ENCODE measurements around the gene KIF17.
A peak's percentile ranks its signal among the peaks of the same experiment; 100 is the strongest.
"Not testable (repeated sequence)": the region's sequence is repeated elsewhere in the genome, so short reads cannot be mapped to it uniquely, and the experiment has no call there.

The KIF17 gene

GRCh38 chr1:20682571-20683236 is 35.1 kb downstream of the KIF17 start:
- Mint-ChIP-seq H3K4me1 (peaks cover 14 to 16% of the 10 kb centered on the region in 2 donors), H3K36me3 (peaks cover 0 to 2% of the 10 kb centered on the region in 2 donors), H3K9me3 (peaks cover 3 to 4% of the 10 kb centered on the region in 2 donors), H3K27me3 (peaks cover 22 to 33% of the 10 kb centered on the region in 2 donors), H3K27ac (no peak overlapping the region), H3K4me3 (no peak overlapping the region)
- ATAC-seq (replicated peaks) (peak in 1 of 2 donors; percentile 28), DNase-seq (no peak)

DNA sequence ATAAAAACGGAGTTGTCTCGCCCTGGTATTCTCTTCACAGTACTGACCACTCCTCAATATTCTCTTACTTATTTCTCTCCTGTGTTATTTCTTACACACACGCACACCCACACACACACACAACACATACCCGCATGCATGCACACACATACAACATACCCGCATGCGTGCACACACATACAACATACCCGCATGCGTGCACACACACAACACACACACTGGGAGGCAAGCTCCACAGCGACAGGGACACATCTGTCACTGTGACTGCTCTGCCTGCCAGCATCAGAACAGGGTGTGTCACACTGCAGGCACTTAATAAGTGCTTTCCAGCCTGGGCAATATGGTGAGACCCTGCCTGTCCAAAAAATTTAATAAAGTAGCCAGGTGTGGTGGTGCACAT is 35.8 kb downstream of the KIF17 start:
- DNase-seq (no peak), ATAC-seq (replicated peaks) (no peak)
- H3K9me3 Mint-ChIP-seq, result peaks cover 3 to 7% of the 10 kb centered on the region in 2 donors
- H3K27me3 Mint-ChIP-seq, result peaks cover 22 to 30% of the 10 kb centered on the region in 2 donors
- H3K4me3 Mint-ChIP-seq, result no peak overlapping the region
- no peak overlapping the region for H3K27ac Mint-ChIP-seq
- peaks cover 14 to 16% of the 10 kb centered on the region in 2 donors for H3K4me1 Mint-ChIP-seq
- H3K36me3 Mint-ChIP-seq, result peaks cover 0 to 4% of the 10 kb centered on the region in 2 donors

GRCh38 chr1:20680269-20680668 is 37.5 kb downstream of the KIF17 start:
- Mint-ChIP-seq H3K4me1 (peaks cover 12 to 14% of the 10 kb centered on the region in 2 donors), H3K9me3 (peaks cover 3 to 7% of the 10 kb centered on the region in 2 donors), H3K36me3 (peaks cover 0 to 4% of the 10 kb centered on the region in 2 donors), H3K27me3 (peaks cover 16 to 19% of the 10 kb centered on the region in 2 donors), H3K27ac (no peak overlapping the region), H3K4me3 (no peak overlapping the region)
- DNase-seq (no peak), ATAC-seq (replicated peaks) (no peak)

DNA sequence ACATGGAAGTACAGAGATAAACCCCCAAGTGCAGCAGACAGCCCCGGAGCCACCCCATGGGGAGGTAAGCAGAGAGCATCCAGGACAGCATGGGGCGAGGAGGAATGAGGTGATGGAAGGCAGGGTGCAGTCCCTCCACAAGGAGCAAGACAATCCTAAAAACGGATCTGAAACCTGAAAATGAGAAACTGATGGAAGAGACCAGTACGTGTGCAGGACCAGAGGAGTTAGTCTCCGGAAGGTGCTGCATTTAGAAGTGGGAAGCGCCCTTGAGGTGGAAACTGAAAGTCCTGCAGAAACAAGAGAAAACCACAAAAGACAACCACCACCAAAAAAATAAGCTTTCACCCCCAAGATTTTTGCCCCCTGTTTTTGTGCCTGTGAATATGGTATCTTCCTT is 39.2 kb downstream of the KIF17 start:
- Mint-ChIP-seq H3K4me1 (peaks cover 11 to 14% of the 10 kb centered on the region in 2 donors), H3K4me3 (peak overlapping the region in 1 of 2 donors; percentile 7), H3K27ac (no peak overlapping the region), H3K9me3 (peaks cover 3 to 7% of the 10 kb centered on the region in 2 donors), H3K27me3 (peaks cover 8 to 9% of the 10 kb centered on the region in 2 donors), H3K36me3 (peaks cover 0 to 4% of the 10 kb centered on the region in 2 donors)
- peak; percentile 85 to 86 for ATAC-seq (replicated peaks)
- DNase-seq, result peak; percentile 27

DNA sequence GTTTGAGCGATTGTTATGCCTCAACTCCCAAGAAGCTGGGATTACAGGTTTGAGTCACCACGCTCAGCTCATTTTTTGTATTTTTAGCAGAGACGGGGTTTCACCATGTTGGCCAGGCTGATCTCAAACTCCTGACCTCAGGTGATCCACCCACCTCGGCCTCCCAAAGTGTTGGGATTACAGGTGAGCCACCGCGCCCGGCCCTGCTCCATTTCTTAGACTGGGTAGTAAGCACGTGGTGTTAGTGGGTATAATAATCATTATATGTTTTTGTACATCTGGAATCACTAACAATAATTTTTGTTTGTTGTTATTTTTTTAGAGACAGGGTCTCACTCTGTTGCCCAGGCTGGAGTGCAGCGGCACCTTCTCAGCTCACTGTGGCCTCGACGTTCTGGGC is 44.2 kb downstream of the KIF17 start:
- H3K27me3 Mint-ChIP-seq, result peaks cover 7 to 17% of the 10 kb centered on the region in 2 donors
- ATAC-seq (replicated peaks); H3K27ac Mint-ChIP-seq; H3K4me3 Mint-ChIP-seq; H3K4me1 Mint-ChIP-seq; H3K36me3 Mint-ChIP-seq; DNase-seq; H3K9me3 Mint-ChIP-seq: not testable (repeated sequence)

GRCh38 chr1:20672265-20672632 is 45.6 kb downstream of the KIF17 start:
- H3K9me3 Mint-ChIP-seq, result peaks cover 0 to 2% of the 10 kb centered on the region in 2 donors
- DNase-seq (no peak), ATAC-seq (replicated peaks) (no peak)
- H3K27ac Mint-ChIP-seq, result no peak overlapping the region
- no peaks in the 10 kb centered on the region for H3K36me3 Mint-ChIP-seq
- H3K27me3 Mint-ChIP-seq, result peaks cover 7 to 17% of the 10 kb centered on the region in 2 donors
- H3K4me1 Mint-ChIP-seq, result no peaks in the 10 kb centered on the region
- H3K4me3 Mint-ChIP-seq, result no peak overlapping the region

- Mint-ChIP-seq H3K27me3 (peaks cover 7 to 23% of the 10 kb centered on the region in 2 donors), H3K4me1 (no peaks in the 10 kb centered on the region), H3K36me3 (no peaks in the 10 kb centered on the region), H3K9me3 (peaks cover 3% of the 10 kb centered on the region in 2 donors), H3K4me3 (no peak overlapping the region), H3K27ac (no peak overlapping the region)
- ATAC-seq (replicated peaks) (no peak), DNase-seq (no peak)
These were observed 46.9 kb downstream of the KIF17 start for GRCh38 chr1:20670936-20671335.

GRCh38 chr1:20668581-20668980 is 49.2 kb downstream of the KIF17 start:
- Mint-ChIP-seq H3K4me3 (no peak overlapping the region), H3K9me3 (peaks cover 3% of the 10 kb centered on the region in 2 donors), H3K4me1 (no peaks in the 10 kb centered on the region), H3K27ac (no peak overlapping the region), H3K27me3 (peaks cover 7 to 16% of the 10 kb centered on the region in 2 donors), H3K36me3 (no peaks in the 10 kb centered on the region)
- ATAC-seq (replicated peaks) (no peak), DNase-seq (no peak)

GRCh38 chr1:20666804-20667203 is 51.0 kb downstream of the KIF17 start:
- Mint-ChIP-seq H3K4me3 (no peak overlapping the region), H3K27ac (no peak overlapping the region), H3K4me1 (peaks cover 11 to 12% of the 10 kb centered on the region in 2 donors), H3K27me3 (peaks cover 0 to 5% of the 10 kb centered on the region in 2 donors), H3K9me3 (peaks cover 3% of the 10 kb centered on the region in 2 donors), H3K36me3 (no peaks in the 10 kb centered on the region)
- DNase-seq (no peak), ATAC-seq (replicated peaks) (peak; percentile 50 to 57)

DNA sequence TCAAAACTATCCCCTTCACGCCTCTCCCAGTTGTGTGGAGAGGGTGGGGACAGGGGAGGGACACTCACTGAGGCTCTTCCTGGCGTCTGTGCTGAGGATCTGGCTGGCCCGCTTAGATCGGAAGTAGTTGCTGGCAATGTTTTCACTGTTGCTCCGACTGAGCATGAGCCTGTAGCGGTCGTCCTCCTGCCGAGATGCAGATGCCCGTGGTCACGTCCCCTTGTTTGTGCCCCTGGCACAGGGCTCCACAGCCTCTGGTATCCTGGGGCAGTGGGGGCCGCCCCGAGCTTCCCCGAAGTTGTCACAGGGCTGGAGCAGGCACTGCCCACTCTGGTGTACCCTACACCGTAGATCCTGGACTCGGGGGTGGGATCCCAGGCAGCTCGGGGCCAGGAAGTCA is 51.7 kb downstream of the KIF17 start:
- Mint-ChIP-seq H3K4me1 (peaks cover 11 to 16% of the 10 kb centered on the region in 2 donors), H3K27ac (no peak overlapping the region), H3K36me3 (peaks cover 1 to 2% of the 10 kb centered on the region in 2 donors), H3K27me3 (peaks cover 0 to 5% of the 10 kb centered on the region in 2 donors), H3K9me3 (peaks cover 3% of the 10 kb centered on the region in 2 donors), H3K4me3 (no peak overlapping the region)
- DNase-seq, result no peak
- no peak for ATAC-seq (replicated peaks)

GRCh38 chr1:20665726-20666125 is 52.1 kb downstream of the KIF17 start:
- Mint-ChIP-seq H3K9me3 (peaks cover 3% of the 10 kb centered on the region in 2 donors), H3K4me3 (no peak overlapping the region), H3K27ac (no peak overlapping the region), H3K27me3 (peaks cover 0 to 5% of the 10 kb centered on the region in 2 donors), H3K4me1 (peaks cover 11 to 20% of the 10 kb centered on the region in 2 donors), H3K36me3 (peaks cover 3 to 4% of the 10 kb centered on the region in 2 donors)
- no peak for DNase-seq
- ATAC-seq (replicated peaks), result no peak

- no peak for ATAC-seq (replicated peaks)
- Mint-ChIP-seq H3K27ac (no peak overlapping the region), H3K36me3 (peaks cover 14 to 18% of the 10 kb centered on the region in 2 donors), H3K4me3 (no peak overlapping the region), H3K27me3 (peaks cover 0 to 5% of the 10 kb centered on the region in 2 donors), H3K9me3 (peaks cover 3% of the 10 kb centered on the region in 2 donors), H3K4me1 (peaks cover 25 to 36% of the 10 kb centered on the region in 2 donors)
- DNase-seq, result no peak
These were observed 53.7 kb downstream of the KIF17 start for GRCh38 chr1:20663969-20664715.

DNA sequence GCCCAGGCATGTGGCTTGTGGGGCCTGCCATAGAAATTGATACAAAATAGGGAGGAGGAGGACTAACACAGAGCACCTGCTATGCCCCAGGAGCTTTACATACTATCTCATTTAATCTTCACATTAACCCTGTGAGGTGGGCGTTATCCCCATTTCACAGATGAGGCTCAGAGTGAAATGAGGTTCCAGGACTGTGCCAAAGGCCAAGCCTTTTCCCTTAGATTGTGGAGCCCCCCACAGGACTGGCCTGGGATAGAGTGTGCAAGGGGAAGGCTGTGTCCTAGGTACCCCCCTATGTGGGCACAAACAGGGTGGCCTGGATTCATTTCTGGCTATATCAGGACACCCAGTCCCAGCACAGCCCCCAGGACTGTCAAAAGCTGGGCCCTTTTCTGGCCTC is 54.4 kb downstream of the KIF17 start:
- Mint-ChIP-seq H3K9me3 (peaks cover 3% of the 10 kb centered on the region in 2 donors), H3K27me3 (peaks cover 0 to 5% of the 10 kb centered on the region in 2 donors), H3K36me3 (peaks cover 14 to 19% of the 10 kb centered on the region in 2 donors), H3K27ac (no peak overlapping the region), H3K4me3 (peak overlapping the region in 1 of 2 donors; percentile 98), H3K4me1 (peaks cover 26 to 40% of the 10 kb centered on the region in 2 donors)
- ATAC-seq (replicated peaks), result no peak
- no peak for DNase-seq

GRCh38 chr1:20662110-20662475 is 55.7 kb downstream of the KIF17 start:
- no peak for DNase-seq
- peak overlapping the region; percentile 100 for H3K27ac Mint-ChIP-seq
- H3K36me3 Mint-ChIP-seq, result peaks cover 17 to 23% of the 10 kb centered on the region in 2 donors
- peaks cover 0 to 5% of the 10 kb centered on the region in 2 donors for H3K27me3 Mint-ChIP-seq
- H3K4me3 Mint-ChIP-seq, result peak overlapping the region; percentile 96 to 98
- peaks cover 3% of the 10 kb centered on the region in 2 donors for H3K9me3 Mint-ChIP-seq
- H3K4me1 Mint-ChIP-seq, result peaks cover 27 to 43% of the 10 kb centered on the region in 2 donors
- no peak for ATAC-seq (replicated peaks)
